Neural cell (in vitro differentiated cells): ENCODE results near the gene KLK6. TPM values are rescaled to one million over a fixed set of nuclear protein-coding genes. Genes with fewer than 3 reads are reported as not detected.

Experiments
- H2AFZ ChIP-seq: fragments of 200-600, 300-800 bp; sonication (generic), shearing (Covaris generic); 2 replicates; pipeline ENCODE4 v1.6.0; 2014; ENCODE audit warnings: low read depth, mild to moderate bottlenecking, antibody characterized with exemption, low read length, moderate library complexity
- H3F3A ChIP-seq: fragments of 200-600 bp; shearing (Covaris generic); 2 replicates; pipeline ENCODE4 v1.6.1; 2016; ENCODE audit warnings: mild to moderate bottlenecking, moderate library complexity, mixed read lengths, antibody characterized with exemption, low read length; ENCODE audit not compliant: insufficient read depth, poor library complexity, severe bottlenecking
- H3K27ac ChIP-seq: fragments of 200-600, 300-800 bp; sonication (generic), shearing (Covaris generic); 2 replicates; pipeline ENCODE4 v1.5.1; 2014; ENCODE audit warnings: mild to moderate bottlenecking, low read length, moderate library complexity
- H3K27me3 ChIP-seq: fragments of 300-800, 200-600 bp; sonication (generic), shearing (Covaris generic); 2 replicates; pipeline ENCODE4 v1.6.0; 2014; ENCODE audit warnings: mild to moderate bottlenecking, low read depth, low read length, moderate library complexity; ENCODE audit not compliant: insufficient read depth
- H3K36me3 ChIP-seq: fragments of 300-800, 200-600 bp; sonication (generic), shearing (Covaris generic); 2 replicates; pipeline ENCODE4 v1.5.1; 2014; ENCODE audit warnings: mild to moderate bottlenecking, antibody characterized with exemption, low read length, moderate library complexity; ENCODE audit not compliant: insufficient read depth
- H3K4me2 ChIP-seq: fragments of 300-800, 200-600 bp; sonication (generic), shearing (Covaris generic); 2 replicates; pipeline ENCODE4 v1.6.0; 2014; ENCODE audit warnings: mild to moderate bottlenecking, low read length
- H3K4me3 ChIP-seq: fragments of 300-800, 200-600 bp; sonication (generic), shearing (Covaris generic); 2 replicates; pipeline ENCODE4 v1.5.1; 2014; ENCODE audit warnings: mild to moderate bottlenecking, low read length, moderate library complexity
- H3K79me2 ChIP-seq: fragments of 200-600 bp; shearing (Covaris generic); replicated peaks from 2 replicates; pipeline ENCODE4 v1.6.0; 2014; ENCODE audit warnings: mild to moderate bottlenecking, low read length, moderate library complexity; ENCODE audit not compliant: insufficient read depth
- H3K9ac ChIP-seq: fragments of 300-800, 200-600 bp; sonication (generic), shearing (Covaris generic); 2 replicates; pipeline ENCODE4 v1.6.1; 2016; ENCODE audit warnings: mild to moderate bottlenecking, low read length, mixed read lengths
- H3K9me2 ChIP-seq: fragments of 200-600 bp; shearing (Covaris generic); 2 replicates; pipeline ENCODE4 v1.6.1; 2016; ENCODE audit warnings: mild to moderate bottlenecking, low read length, mixed read lengths; ENCODE audit not compliant: insufficient read depth
- H3K9me3 ChIP-seq: fragments of 200-600, 300-800 bp; sonication (generic), shearing (Covaris generic); 2 replicates; pipeline ENCODE4 v1.6.1; 2016; ENCODE audit warnings: mild to moderate bottlenecking, mixed run types, low read length, moderate library complexity, mixed read lengths
- H4K20me1 ChIP-seq: fragments of 200-600 bp; shearing (Covaris generic); 2 replicates; pipeline ENCODE4 v1.6.1; 2016; ENCODE audit warnings: mild to moderate bottlenecking, mixed run types; ENCODE audit not compliant: insufficient read depth
- CTCF ChIP-seq: fragments of 450-650 bp; IDR thresholded peaks from 2 replicates; pipeline ENCODE4 v1.5.1; 2014; ENCODE audit warnings: antibody characterized with exemption, mild to moderate bottlenecking, moderate library complexity; ENCODE audit not compliant: poor library complexity, severe bottlenecking
- EP300 ChIP-seq: fragments of 450-650 bp; conservative IDR thresholded peaks from 2 replicates; pipeline ENCODE4 v1.6.1; 2014; ENCODE audit warnings: antibody characterized with exemption, mild to moderate bottlenecking, moderate library complexity; ENCODE audit not compliant: poor library complexity, severe bottlenecking
- EZH2 ChIP-seq: fragments of 200-600, 300-800 bp; shearing (Covaris generic), sonication (generic); IDR thresholded peaks from 2 replicates; pipeline ENCODE4 v1.6.1; 2014; ENCODE audit warnings: antibody characterized with exemption, low read length, borderline replicate concordance, mild to moderate bottlenecking; ENCODE audit not compliant: insufficient read depth, poor library complexity, severe bottlenecking
- MXI1 ChIP-seq: fragments of 450-650 bp; conservative IDR thresholded peaks from 2 replicates; pipeline ENCODE4 v1.6.1; 2014; ENCODE audit warnings: antibody characterized with exemption, mild to moderate bottlenecking; ENCODE audit not compliant: poor library complexity, severe bottlenecking
- POLR2AphosphoS5 ChIP-seq: IDR thresholded peaks from 2 replicates; pipeline ENCODE4 v1.6.1; 2012
- RAD21 ChIP-seq: fragments of 450-650 bp; conservative IDR thresholded peaks from 2 replicates; pipeline ENCODE4 v1.6.1; 2014; ENCODE audit warnings: antibody characterized with exemption, mild to moderate bottlenecking, moderate library complexity
- REST ChIP-seq: IDR thresholded peaks from 2 replicates; pipeline ENCODE4 v1.6.1; 2012; ENCODE audit warnings: borderline replicate concordance
- SMC3 ChIP-seq: fragments of 450-650 bp; conservative IDR thresholded peaks from 2 replicates; pipeline ENCODE4 v1.6.1; 2014; ENCODE audit warnings: antibody characterized with exemption, mild to moderate bottlenecking, moderate library complexity; ENCODE audit not compliant: poor library complexity
- TAF1 ChIP-seq: IDR thresholded peaks from 2 replicates; pipeline ENCODE4 v1.6.1; 2012; ENCODE audit warnings: low read depth
- polyA plus RNA-seq: library from polyadenylated mRNA; depleted of rRNA; stranded (reverse); fragments of >200 nt; gene quantifications from 2 replicates; pipeline ENCODE4 v1.2.3, GENCODE V29; 2014

KLK6 gene
- polyA plus RNA-seq, 1 donor from 2014 or later, result not detected

GRCh38 chr19:50968716-50969412, 527 bp downstream of the KLK6 start:
- no peaks in the 10 kb centered on the region for H4K20me1 ChIP-seq
- H3K9me2 ChIP-seq, result no peaks in the 10 kb centered on the region
- no peak overlapping the region for H3K4me3 ChIP-seq
- H3K9ac ChIP-seq, result no peak overlapping the region
- no peaks in the 10 kb centered on the region for H3F3A ChIP-seq
- no peaks in the 10 kb centered on the region for H3K27me3 ChIP-seq
- no peak overlapping the region for H3K4me2 ChIP-seq
- H3K9me3 ChIP-seq, result no peaks in the 10 kb centered on the region
- H3K79me2 ChIP-seq, result no peaks in the 10 kb centered on the region
- H3K36me3 ChIP-seq, result no peaks in the 10 kb centered on the region
- no peak overlapping the region for H2AFZ ChIP-seq
- no peak for TF ChIP-seq SMC3
- no peak for TF ChIP-seq RAD21
- no peak for TF ChIP-seq MXI1
- no peak for TF ChIP-seq REST
- no peak for TF ChIP-seq CTCF
- no peak for TF ChIP-seq EP300
- TF ChIP-seq EZH2, result no peak
- no peak for TF ChIP-seq POLR2AphosphoS5
- no peak for TF ChIP-seq TAF1
- H3K27ac ChIP-seq, result no peak overlapping the region

GRCh38 chr19:50967929-50968715, 1.3 kb downstream of the KLK6 start:
- Histone ChIP-seq H3K27ac (no peak overlapping the region), H2AFZ (no peak overlapping the region), H3K27me3 (no peaks in the 10 kb centered on the region)

More at GRCh38 chr19:50967929-50968715, 1.3 kb downstream of the KLK6 start:
- H3K9me2 ChIP-seq, result no peaks in the 10 kb centered on the region
- no peak overlapping the region for H3K4me2 ChIP-seq
- H3K79me2 ChIP-seq, result no peaks in the 10 kb centered on the region
- no peak overlapping the region for H3K9ac ChIP-seq
- TF ChIP-seq MXI1 (no peak), TAF1 (no peak), POLR2AphosphoS5 (no peak), REST (no peak), EZH2 (no peak), SMC3 (no peak), RAD21 (no peak), EP300 (no peak), CTCF (no peak)
- H3K9me3 ChIP-seq, result no peaks in the 10 kb centered on the region
- no peaks in the 10 kb centered on the region for H3K36me3 ChIP-seq
- H3F3A ChIP-seq, result no peaks in the 10 kb centered on the region
- H4K20me1 ChIP-seq, result no peaks in the 10 kb centered on the region
- no peak overlapping the region for H3K4me3 ChIP-seq
